K562 (cell line): ENCODE results near the gene ING4. TPM values are rescaled to one million over a fixed set of nuclear protein-coding genes. Genes with fewer than 3 reads are reported as not detected.

ENCODE experiments used
- ATAC-seq: fragments of 200-7000 bp; cut with Tn5 transposase; 3 replicates; pipeline ENCODE4 v1.9.1; 2020; ENCODE audit warnings: moderate library complexity
- BruUV-seq: library from RNA; stranded (reverse); fragments of 400-500 nt; replicated peaks from 2 replicates; lab custom pipeline; 2021; lab: Mats Ljungman, UMichigan
- CTCF ChIA-PET: fragments of 300-600 bp; formaldehyde crosslinking; extraction: SDS; loops from one replicate; lab custom pipeline; 2021; ENCODE audit warnings: low intra/inter-chr PET ratio; lab: Yijun Ruan, JAX
- POLR2A ChIA-PET: fragments of 300-600, 350-650 bp; sonication (Branson Sonifier 250); formaldehyde crosslinking; extraction: SDS; loops from one replicate; lab custom pipeline; 2021; ENCODE audit warnings: antibody characterized with exemption, inconsistent platforms; lab: Yijun Ruan, JAX
- DNase-seq, 4 experiments: peaks; one replicate each; pipeline versions ENCODE4 v3.0.0 to v3.0.0-alpha.2; 2011 to 2018; ENCODE audit warnings: low spot score in 3 of 4, mixed read lengths in 3 of 4; ENCODE audit errors: extremely low read depth in 1 of 4
- FAIRE-seq: peaks from 2 replicates; lab custom pipeline; 2011; peaks lifted over from hg19 to GRCh38; lab: Jason Lieb, UNC
- H2AFZ ChIP-seq: 2 replicates; pipeline ENCODE4 v1.6.0; 2011; ENCODE audit warnings: low read depth, low read length, control low read depth, inconsistent platforms
- H3K27ac ChIP-seq: fragments of 200-600 bp; 3 replicates; pipeline ENCODE4 v1.8.0; 2011; ENCODE audit warnings: low read depth, mild to moderate bottlenecking, control low read depth, inconsistent platforms, low read length, moderate library complexity, mixed read lengths; ENCODE audit errors: extremely low read depth
- H3K27me3 ChIP-seq, 2 experiments: fragments of 300-600 bp in 1 of 2; 2 replicates in 1 of 2; 3 replicates in 1 of 2; pipeline versions ENCODE4 v1.6.0 to v1.8.0; 2011; ENCODE audit warnings: inconsistent platforms in 2 of 2, low read length in 2 of 2, mild to moderate bottlenecking in 1 of 2, mixed read lengths in 1 of 2, moderate library complexity in 1 of 2; ENCODE audit not compliant: control insufficient read depth in 2 of 2, insufficient read depth in 2 of 2
- H3K36me3 ChIP-seq: fragments of 300-600 bp; 3 replicates; pipeline ENCODE4 v1.8.0; 2011; ENCODE audit warnings: mild to moderate bottlenecking, low read length, inconsistent platforms; ENCODE audit not compliant: control insufficient read depth, insufficient read depth
- H3K4me1 ChIP-seq, 2 experiments: fragments of 200-600 bp in 1 of 2; replicated peaks in 1 of 2; 2 replicates in 1 of 2; 3 replicates in 1 of 2; pipeline versions ENCODE4 v1.5.1 to v1.8.0; 2011; ENCODE audit warnings: inconsistent platforms in 2 of 2, low read length in 2 of 2, mild to moderate bottlenecking in 1 of 2, mixed read lengths in 1 of 2, moderate library complexity in 1 of 2; ENCODE audit not compliant: control insufficient read depth in 2 of 2, insufficient read depth in 2 of 2
- H3K4me2 ChIP-seq: 2 replicates; pipeline ENCODE4 v1.6.1; 2011; ENCODE audit warnings: low read length, control low read depth, inconsistent platforms, mixed read lengths; ENCODE audit not compliant: insufficient read depth
- H3K4me3 ChIP-seq: fragments of 200-600 bp; sonication (generic), shearing (Covaris generic); 2 replicates; pipeline ENCODE4 v1.5.1; 2016; ENCODE audit warnings: control low read depth, inconsistent platforms
- H3K79me2 ChIP-seq: fragments of 200-600 bp; 3 replicates; pipeline ENCODE4 v1.8.0; 2011; ENCODE audit warnings: low read length, inconsistent platforms; ENCODE audit not compliant: control insufficient read depth, insufficient read depth
- H3K9ac ChIP-seq, 2 experiments: 2 replicates each; pipeline versions ENCODE4 v1.6.0 to v1.6.1; 2011; ENCODE audit warnings: low read depth in 2 of 2, low read length in 2 of 2, control low read depth in 1 of 2, inconsistent platforms in 1 of 2, mild to moderate bottlenecking in 1 of 2, mixed read lengths in 1 of 2; ENCODE audit not compliant: insufficient read depth in 1 of 2
- H3K9me1 ChIP-seq: one replicate; pipeline ENCODE4 v1.6.0; 2011; ENCODE audit warnings: inconsistent platforms, mild to moderate bottlenecking, low read length, moderate library complexity; ENCODE audit not compliant: control insufficient read depth, insufficient read depth
- H3K9me3 ChIP-seq: replicated peaks from 2 replicates; pipeline ENCODE4 v1.5.1; 2011; ENCODE audit warnings: low read depth, low read length, inconsistent platforms; ENCODE audit not compliant: control insufficient read depth, insufficient read depth
- H4K20me1 ChIP-seq: replicated peaks from 2 replicates; pipeline ENCODE4 v1.6.1; 2011; ENCODE audit warnings: low read length, inconsistent platforms, mixed read lengths; ENCODE audit not compliant: control insufficient read depth, insufficient read depth
- COPS2 ChIP-seq: fragments of 450-650 bp; conservative IDR thresholded peaks from 2 replicates; pipeline ENCODE4 v1.6.1; 2016; ENCODE audit warnings: mild to moderate bottlenecking, moderate library complexity
- FOXA3 ChIP-seq, 2 experiments: fragments of 450-650 bp in 1 of 2; sonication (generic) in 1 of 2; formaldehyde crosslinking; IDR thresholded peaks in 1 of 2; conservative IDR thresholded peaks in 1 of 2; 2 replicates each; pipeline versions ENCODE4 v1.4.0 to v1.8.0; 2020 to 2022; ENCODE audit warnings: mild to moderate bottlenecking in 2 of 2, missing genetic modification reagents in 1 of 2
- FOXJ3 ChIP-seq: sonication (generic); formaldehyde crosslinking; IDR thresholded peaks from 2 replicates; pipeline ENCODE4 v1.4.0; 2020; ENCODE audit warnings: mild to moderate bottlenecking, missing genetic modification reagents
- FOXK1 ChIP-seq: sonication (generic); formaldehyde crosslinking; IDR thresholded peaks from 2 replicates; pipeline ENCODE4 v1.8.0; 2022; ENCODE audit warnings: missing genetic modification reagents, mild to moderate bottlenecking, borderline replicate concordance
- POLR2H ChIP-seq: IDR thresholded peaks from 2 replicates; pipeline ENCODE4 v1.6.1; 2016; ENCODE audit warnings: missing genetic modification characterization, low read depth, mild to moderate bottlenecking, control low read depth, missing compliant biosample characterization, moderate library complexity
- POU5F1 ChIP-seq: fragments of 150-350 bp; IDR thresholded peaks from 2 replicates; pipeline ENCODE4 v1.6.1; 2014; ENCODE audit warnings: borderline replicate concordance, low read length, low read depth, mild to moderate bottlenecking; ENCODE audit not compliant: partially characterized antibody
- ZNF24 ChIP-seq: fragments of 450-650 bp; IDR thresholded peaks from 2 replicates; pipeline ENCODE4 v1.6.1; 2016
- ZNF274 ChIP-seq: IDR thresholded peaks from 2 replicates; pipeline ENCODE4 v1.6.1; 2011; ENCODE audit warnings: low read depth, mild to moderate bottlenecking, low read length, moderate library complexity, borderline replicate concordance
- WGBS: fragments of 100-300 bp; shearing (Covaris generic); methylation state at CpG from one replicate; pipeline ENCODE4 v1.1.6; 2016; ENCODE audit warnings: low coverage, mixed read lengths; ENCODE audit not compliant: insufficient coverage; ENCODE audit errors: missing lambda C conversion rate; 5-methylcytosine and 5-hydroxymethylcytosine counted together
- in situ Hi-C: fragments of 300-500 bp; cut with MboI; formaldehyde crosslinking; loops from 4 replicates; pipeline ENCODE4 v1.15.0; 2018; ENCODE audit warnings: inconsistent platforms, mixed read lengths
- intact Hi-C: fragments of 100-400 bp; cut with micrococcal nuclease; formaldehyde crosslinking; loops from 2 replicates; pipeline ENCODE4 v1.14.2; 2022
- polyA plus RNA-seq, 8 experiments: library from polyadenylated mRNA; depleted of rRNA in 4 of 8; stranded (reverse) in 5 of 8; unstranded in 3 of 8; fragments of >200 nt; fragmentation: Nextera tagmentation in 2 of 8; fragmentation: Illumina TruSeq in 1 of 8; extraction: Ambion mirVana in 2 of 8; extraction: Trizol in 1 of 8; gene quantifications; 2 replicates each; pipeline versions ENCODE4 v1.2.1 to v1.2.3, GENCODE V29; 2011 to 2014; ENCODE audit warnings: inconsistent platforms in 1 of 8, missing spikeins in 1 of 8
- total RNA-seq, 7 experiments: library from RNA; depleted of rRNA in 6 of 7; stranded (reverse); fragments of >200 nt in 6 of 7; fragmentation: Illumina TruSeq in 2 of 7; extraction: Trizol in 2 of 7; gene quantifications; 2 replicates each; pipeline versions ENCODE4 v1.2.1 to v1.2.3, GENCODE V29; 2011 to 2021; ENCODE audit warnings: low replicate concordance in 1 of 7
- TF ChIP-seq, protein P1 (sequence below), 2 experiments: fragments of 450-650 bp; IDR thresholded peaks; 2 replicates each; pipeline ENCODE4 v1.6.1; 2018; ENCODE audit warnings: mild to moderate bottlenecking in 2 of 2, low read depth in 1 of 2; ENCODE audit not compliant: partially characterized antibody in 2 of 2
- TF ChIP-seq, protein P2 (sequence below): fragments of 150-350 bp; IDR thresholded peaks from 2 replicates; pipeline ENCODE4 v1.6.1; 2014; ENCODE audit warnings: low read depth, mild to moderate bottlenecking, low read length, borderline replicate concordance

The ING4 gene
- total and polyA plus RNA-seq, 9 of the 15 experiments (the other 6 are each of a cell fraction or from before 2014, with no cell fraction given) = 6.6 to 30.2 (median 15.7) TPM

DNA sequence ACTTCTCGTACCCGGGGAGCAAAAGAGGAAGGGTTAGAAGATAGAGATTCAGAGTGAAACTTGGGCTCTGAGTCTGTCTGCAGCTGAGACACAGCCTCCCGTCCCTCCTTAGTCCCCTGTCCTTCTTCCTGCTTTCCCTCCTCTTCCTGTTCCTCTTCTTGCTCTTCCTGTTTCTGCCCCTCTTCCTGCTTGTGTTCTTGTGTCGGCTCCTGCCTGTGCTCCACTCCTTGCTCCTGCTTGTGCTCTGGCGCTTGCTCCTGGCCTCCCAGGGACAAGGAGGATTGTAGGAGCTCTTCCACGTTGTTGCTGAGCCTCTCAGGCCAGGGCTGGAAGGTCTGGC is 18.7 kb downstream of the ING4 start:
- Histone ChIP-seq H3K27me3 (no peaks in the 10 kb centered on the region), H3K79me2 (no peaks in the 10 kb centered on the region; the same call in 2 of the 3 replicates), H3K9ac (no peak overlapping the region), H3K27ac (peak overlapping the region; percentile 26; the same call in 1 of the 3 replicates), H4K20me1 (no peaks in the 10 kb centered on the region), H3K9me3 (peaks cover 8% of the 10 kb centered on the region), H3K4me3 (no peak overlapping the region), H3K4me2 (no peak overlapping the region; the same call in 1 of the 2 replicates), H3K4me1 (peaks cover 20 to 21% of the 10 kb centered on the region in 2 experiments; a peak in 4 of 5 replicates), H2AFZ (peak overlapping the region; percentile 82), H3K36me3 (no peaks in the 10 kb centered on the region), H3K9me1 (no peaks in the 10 kb centered on the region)
- ChIA-PET CTCF (interaction anchor here (0.9 kb wide), 1 partner anchor 27 kb away, joined by 3 read pairs; no protein-coding TSS in a partner anchor), POLR2A (interaction anchor here (0.8 to 1.0 kb wide), 3 partner anchors 9 to 44 kb away, joined by 3 to 4 read pairs (median 4); no protein-coding TSS in a partner anchor)
- 50% methylated on average over 4 of the region's 6 CpGs for WGBS
- BruUV-seq = no TSS peak
- ATAC-seq (no peak), DNase-seq (no peak), FAIRE-seq (no peak)
- in situ Hi-C loops (no loop called here), intact Hi-C loops (no loop called here)
- TF ChIP-seq ZNF24 (no peak), POU5F1 (no peak), ZNF274 (peak; percentile 86), FOXK1 (CRISPR knock-in tag) (no peak), POLR2H (no peak), FOXA3 (CRISPR knock-in tag; conservative IDR thresholded peaks at IDR 0.05 in 1 of 2, IDR thresholded peaks at IDR 0.05 in 1 of 2) (no peak), FOXJ3 (CRISPR knock-in tag) (no peak), COPS2 (no peak)
- TF ChIP-seq, protein P1, sequence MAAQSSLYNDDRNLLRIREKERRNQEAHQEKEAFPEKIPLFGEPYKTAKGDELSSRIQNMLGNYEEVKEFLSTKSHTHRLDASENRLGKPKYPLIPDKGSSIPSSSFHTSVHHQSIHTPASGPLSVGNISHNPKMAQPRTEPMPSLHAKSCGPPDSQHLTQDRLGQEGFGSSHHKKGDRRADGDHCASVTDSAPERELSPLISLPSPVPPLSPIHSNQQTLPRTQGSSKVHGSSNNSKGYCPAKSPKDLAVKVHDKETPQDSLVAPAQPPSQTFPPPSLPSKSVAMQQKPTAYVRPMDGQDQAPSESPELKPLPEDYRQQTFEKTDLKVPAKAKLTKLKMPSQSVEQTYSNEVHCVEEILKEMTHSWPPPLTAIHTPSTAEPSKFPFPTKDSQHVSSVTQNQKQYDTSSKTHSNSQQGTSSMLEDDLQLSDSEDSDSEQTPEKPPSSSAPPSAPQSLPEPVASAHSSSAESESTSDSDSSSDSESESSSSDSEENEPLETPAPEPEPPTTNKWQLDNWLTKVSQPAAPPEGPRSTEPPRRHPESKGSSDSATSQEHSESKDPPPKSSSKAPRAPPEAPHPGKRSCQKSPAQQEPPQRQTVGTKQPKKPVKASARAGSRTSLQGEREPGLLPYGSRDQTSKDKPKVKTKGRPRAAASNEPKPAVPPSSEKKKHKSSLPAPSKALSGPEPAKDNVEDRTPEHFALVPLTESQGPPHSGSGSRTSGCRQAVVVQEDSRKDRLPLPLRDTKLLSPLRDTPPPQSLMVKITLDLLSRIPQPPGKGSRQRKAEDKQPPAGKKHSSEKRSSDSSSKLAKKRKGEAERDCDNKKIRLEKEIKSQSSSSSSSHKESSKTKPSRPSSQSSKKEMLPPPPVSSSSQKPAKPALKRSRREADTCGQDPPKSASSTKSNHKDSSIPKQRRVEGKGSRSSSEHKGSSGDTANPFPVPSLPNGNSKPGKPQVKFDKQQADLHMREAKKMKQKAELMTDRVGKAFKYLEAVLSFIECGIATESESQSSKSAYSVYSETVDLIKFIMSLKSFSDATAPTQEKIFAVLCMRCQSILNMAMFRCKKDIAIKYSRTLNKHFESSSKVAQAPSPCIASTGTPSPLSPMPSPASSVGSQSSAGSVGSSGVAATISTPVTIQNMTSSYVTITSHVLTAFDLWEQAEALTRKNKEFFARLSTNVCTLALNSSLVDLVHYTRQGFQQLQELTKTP (IDR thresholded peaks at IDR 0.05; ENCODE audit: low read depth in 1 of 2, partially characterized antibody in 2 of 2) = no peak
- TF ChIP-seq, protein P2, sequence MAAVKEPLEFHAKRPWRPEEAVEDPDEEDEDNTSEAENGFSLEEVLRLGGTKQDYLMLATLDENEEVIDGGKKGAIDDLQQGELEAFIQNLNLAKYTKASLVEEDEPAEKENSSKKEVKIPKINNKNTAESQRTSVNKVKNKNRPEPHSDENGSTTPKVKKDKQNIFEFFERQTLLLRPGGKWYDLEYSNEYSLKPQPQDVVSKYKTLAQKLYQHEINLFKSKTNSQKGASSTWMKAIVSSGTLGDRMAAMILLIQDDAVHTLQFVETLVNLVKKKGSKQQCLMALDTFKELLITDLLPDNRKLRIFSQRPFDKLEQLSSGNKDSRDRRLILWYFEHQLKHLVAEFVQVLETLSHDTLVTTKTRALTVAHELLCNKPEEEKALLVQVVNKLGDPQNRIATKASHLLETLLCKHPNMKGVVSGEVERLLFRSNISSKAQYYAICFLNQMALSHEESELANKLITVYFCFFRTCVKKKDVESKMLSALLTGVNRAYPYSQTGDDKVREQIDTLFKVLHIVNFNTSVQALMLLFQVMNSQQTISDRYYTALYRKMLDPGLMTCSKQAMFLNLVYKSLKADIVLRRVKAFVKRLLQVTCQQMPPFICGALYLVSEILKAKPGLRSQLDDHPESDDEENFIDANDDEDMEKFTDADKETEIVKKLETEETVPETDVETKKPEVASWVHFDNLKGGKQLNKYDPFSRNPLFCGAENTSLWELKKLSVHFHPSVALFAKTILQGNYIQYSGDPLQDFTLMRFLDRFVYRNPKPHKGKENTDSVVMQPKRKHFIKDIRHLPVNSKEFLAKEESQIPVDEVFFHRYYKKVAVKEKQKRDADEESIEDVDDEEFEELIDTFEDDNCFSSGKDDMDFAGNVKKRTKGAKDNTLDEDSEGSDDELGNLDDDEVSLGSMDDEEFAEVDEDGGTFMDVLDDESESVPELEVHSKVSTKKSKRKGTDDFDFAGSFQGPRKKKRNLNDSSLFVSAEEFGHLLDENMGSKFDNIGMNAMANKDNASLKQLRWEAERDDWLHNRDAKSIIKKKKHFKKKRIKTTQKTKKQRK = no peak
